ENCODE measurements around the gene XRCC5. TPM values are rescaled to one million over a fixed set of nuclear protein-coding genes. Genes with fewer than 3 reads are reported as not detected.

The XRCC5 gene
- total RNA-seq, 1 experiment from 2014 or later, result 424 TPM

DNA sequence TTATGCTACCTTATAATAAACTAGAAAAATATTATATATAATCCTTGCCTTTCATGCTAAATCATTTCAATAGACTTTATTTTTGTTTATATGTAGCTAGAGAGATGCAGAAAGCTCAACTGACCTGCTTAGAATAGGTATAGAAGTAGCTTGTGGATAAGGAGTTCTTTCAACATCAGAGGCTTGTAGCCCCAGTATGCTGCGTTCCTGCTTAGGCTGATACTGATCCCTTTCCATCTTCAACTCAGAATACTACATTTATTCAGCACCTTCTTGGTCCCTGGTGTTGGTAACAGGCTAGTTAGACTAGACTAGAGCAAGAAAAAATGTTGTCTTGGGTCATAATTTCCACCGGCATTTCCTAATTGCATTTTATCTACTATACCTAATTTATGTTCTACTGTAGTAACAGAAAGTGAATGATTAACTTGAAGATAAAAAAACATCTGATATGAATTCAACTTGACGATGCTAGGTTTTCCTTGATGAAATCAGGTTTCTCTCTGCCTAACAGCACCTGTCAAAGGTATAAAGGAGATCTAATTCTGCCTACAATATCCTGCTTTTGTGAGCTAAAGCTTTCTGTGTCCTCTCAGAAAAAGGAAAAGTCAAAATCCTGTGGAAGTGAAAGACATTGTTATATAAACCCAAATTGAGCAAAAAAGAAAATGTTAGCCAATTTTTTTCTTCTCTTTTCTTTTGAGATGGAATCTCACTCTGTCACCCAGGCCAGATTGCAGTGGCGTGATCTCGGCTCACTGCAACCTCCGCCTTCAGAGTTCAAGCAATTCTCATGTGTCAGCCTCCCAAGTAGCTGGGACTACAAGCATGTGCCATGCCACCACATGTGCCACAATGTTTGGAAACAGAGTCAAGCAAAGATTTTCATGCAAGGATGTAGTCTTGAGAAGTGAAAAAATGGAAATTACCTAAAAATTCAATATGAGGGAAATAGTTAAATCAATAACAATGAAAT is 33.4 kb upstream of the XRCC5 start:
- no peak overlapping the region for H3K4me2 ChIP-seq (ENCODE audit: low read length)
- no peak for DNase-seq (ENCODE audit: low read depth, low spot score)
- no TSS peak for BruUV-seq (replicated peaks)
- no peaks in the 10 kb centered on the region for H3K9me3 ChIP-seq (ENCODE audit: control insufficient read depth in 1 of 2, insufficient read depth in 1 of 2, low read depth in 1 of 2, low read length in 2 of 2)
- no peaks in the 10 kb centered on the region for H3K27me3 ChIP-seq (ENCODE audit: insufficient read depth, low read length)
- POLR2A ChIA-PET, result no interaction called here
- no peaks in the 10 kb centered on the region; the same call in 1 of the 2 replicates for H3K79me2 ChIP-seq (ENCODE audit: insufficient read depth, low read length)
- H3K9ac ChIP-seq (ENCODE audit: low read length), result no peak overlapping the region
- no peak for ATAC-seq
- intact Hi-C loops (cut with micrococcal nuclease), result no loop called here
- no peak overlapping the region for H2AFZ ChIP-seq (ENCODE audit: low read depth, low read length, poor library complexity, severe bottlenecking)
- H3K27ac ChIP-seq (ENCODE audit: low read depth, low read length), result no peak overlapping the region
- peaks cover 0 to 10% of the 10 kb centered on the region in 2 experiments; a peak in 2 of 4 replicates for H3K4me1 ChIP-seq (ENCODE audit: control insufficient read depth in 1 of 2, insufficient read depth in 2 of 2, low read length in 2 of 2)
- H4K20me1 ChIP-seq (ENCODE audit: insufficient read depth), result no peaks in the 10 kb centered on the region
- no peaks in the 10 kb centered on the region for H3K9me2 ChIP-seq (ENCODE audit: insufficient read depth)
- H3K36me3 ChIP-seq (ENCODE audit: control insufficient read depth in 1 of 2, insufficient read depth in 2 of 2, low read length in 2 of 2), result no peaks in the 10 kb centered on the region
- TF ChIP-seq, protein P1, sequence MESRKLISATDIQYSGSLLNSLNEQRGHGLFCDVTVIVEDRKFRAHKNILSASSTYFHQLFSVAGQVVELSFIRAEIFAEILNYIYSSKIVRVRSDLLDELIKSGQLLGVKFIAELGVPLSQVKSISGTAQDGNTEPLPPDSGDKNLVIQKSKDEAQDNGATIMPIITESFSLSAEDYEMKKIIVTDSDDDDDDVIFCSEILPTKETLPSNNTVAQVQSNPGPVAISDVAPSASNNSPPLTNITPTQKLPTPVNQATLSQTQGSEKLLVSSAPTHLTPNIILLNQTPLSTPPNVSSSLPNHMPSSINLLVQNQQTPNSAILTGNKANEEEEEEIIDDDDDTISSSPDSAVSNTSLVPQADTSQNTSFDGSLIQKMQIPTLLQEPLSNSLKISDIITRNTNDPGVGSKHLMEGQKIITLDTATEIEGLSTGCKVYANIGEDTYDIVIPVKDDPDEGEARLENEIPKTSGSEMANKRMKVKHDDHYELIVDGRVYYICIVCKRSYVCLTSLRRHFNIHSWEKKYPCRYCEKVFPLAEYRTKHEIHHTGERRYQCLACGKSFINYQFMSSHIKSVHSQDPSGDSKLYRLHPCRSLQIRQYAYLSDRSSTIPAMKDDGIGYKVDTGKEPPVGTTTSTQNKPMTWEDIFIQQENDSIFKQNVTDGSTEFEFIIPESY (IDR thresholded peaks at IDR 0.05; ENCODE audit: extremely low read depth, insufficient replicate concordance, low read length), result no peak
- TF ChIP-seq TCF7L2 (IDR thresholded peaks at IDR 0.05; ENCODE audit: borderline replicate concordance, extremely low read depth, insufficient read depth, insufficient read length) (no peak), ZNF274 (IDR thresholded peaks at IDR 0.05; ENCODE audit: low read depth, low read length) (no peak), RAD21 (IDR thresholded peaks at IDR 0.05; ENCODE audit: low read depth) (no peak), SRF (IDR thresholded peaks at IDR 0.05; ENCODE audit: low read depth) (no peak), ELF1 (IDR thresholded peaks at IDR 0.05; ENCODE audit: borderline replicate concordance, low read depth) (no peak), EGR1 (IDR thresholded peaks at IDR 0.05; ENCODE audit: low read depth) (no peak), SIN3A (IDR thresholded peaks at IDR 0.05; ENCODE audit: low read depth) (no peak), POLR2A (IDR thresholded peaks at IDR 0.05; ENCODE audit: borderline replicate concordance, extremely low read depth, insufficient read depth, insufficient read length) (no peak), CBX3 (IDR thresholded peaks at IDR 0.05; ENCODE audit: low read depth) (no peak), YY1 (IDR thresholded peaks at IDR 0.05; ENCODE audit: extremely low read depth, insufficient replicate concordance, low read depth, low read length) (no peak), EZH2phosphoT487 (IDR thresholded peaks at IDR 0.05; ENCODE audit: borderline replicate concordance) (no peak), ZFX (IDR thresholded peaks at IDR 0.05) (no peak), FOSL1 (IDR thresholded peaks at IDR 0.05; ENCODE audit: low read depth) (no peak), JUND (IDR thresholded peaks at IDR 0.05) (no peak)
- TF ChIP-seq, protein P2, sequence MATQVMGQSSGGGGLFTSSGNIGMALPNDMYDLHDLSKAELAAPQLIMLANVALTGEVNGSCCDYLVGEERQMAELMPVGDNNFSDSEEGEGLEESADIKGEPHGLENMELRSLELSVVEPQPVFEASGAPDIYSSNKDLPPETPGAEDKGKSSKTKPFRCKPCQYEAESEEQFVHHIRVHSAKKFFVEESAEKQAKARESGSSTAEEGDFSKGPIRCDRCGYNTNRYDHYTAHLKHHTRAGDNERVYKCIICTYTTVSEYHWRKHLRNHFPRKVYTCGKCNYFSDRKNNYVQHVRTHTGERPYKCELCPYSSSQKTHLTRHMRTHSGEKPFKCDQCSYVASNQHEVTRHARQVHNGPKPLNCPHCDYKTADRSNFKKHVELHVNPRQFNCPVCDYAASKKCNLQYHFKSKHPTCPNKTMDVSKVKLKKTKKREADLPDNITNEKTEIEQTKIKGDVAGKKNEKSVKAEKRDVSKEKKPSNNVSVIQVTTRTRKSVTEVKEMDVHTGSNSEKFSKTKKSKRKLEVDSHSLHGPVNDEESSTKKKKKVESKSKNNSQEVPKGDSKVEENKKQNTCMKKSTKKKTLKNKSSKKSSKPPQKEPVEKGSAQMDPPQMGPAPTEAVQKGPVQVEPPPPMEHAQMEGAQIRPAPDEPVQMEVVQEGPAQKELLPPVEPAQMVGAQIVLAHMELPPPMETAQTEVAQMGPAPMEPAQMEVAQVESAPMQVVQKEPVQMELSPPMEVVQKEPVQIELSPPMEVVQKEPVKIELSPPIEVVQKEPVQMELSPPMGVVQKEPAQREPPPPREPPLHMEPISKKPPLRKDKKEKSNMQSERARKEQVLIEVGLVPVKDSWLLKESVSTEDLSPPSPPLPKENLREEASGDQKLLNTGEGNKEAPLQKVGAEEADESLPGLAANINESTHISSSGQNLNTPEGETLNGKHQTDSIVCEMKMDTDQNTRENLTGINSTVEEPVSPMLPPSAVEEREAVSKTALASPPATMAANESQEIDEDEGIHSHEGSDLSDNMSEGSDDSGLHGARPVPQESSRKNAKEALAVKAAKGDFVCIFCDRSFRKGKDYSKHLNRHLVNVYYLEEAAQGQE (IDR thresholded peaks at IDR 0.05; ENCODE audit: low read depth), result no peak
- TF ChIP-seq, protein P3, sequence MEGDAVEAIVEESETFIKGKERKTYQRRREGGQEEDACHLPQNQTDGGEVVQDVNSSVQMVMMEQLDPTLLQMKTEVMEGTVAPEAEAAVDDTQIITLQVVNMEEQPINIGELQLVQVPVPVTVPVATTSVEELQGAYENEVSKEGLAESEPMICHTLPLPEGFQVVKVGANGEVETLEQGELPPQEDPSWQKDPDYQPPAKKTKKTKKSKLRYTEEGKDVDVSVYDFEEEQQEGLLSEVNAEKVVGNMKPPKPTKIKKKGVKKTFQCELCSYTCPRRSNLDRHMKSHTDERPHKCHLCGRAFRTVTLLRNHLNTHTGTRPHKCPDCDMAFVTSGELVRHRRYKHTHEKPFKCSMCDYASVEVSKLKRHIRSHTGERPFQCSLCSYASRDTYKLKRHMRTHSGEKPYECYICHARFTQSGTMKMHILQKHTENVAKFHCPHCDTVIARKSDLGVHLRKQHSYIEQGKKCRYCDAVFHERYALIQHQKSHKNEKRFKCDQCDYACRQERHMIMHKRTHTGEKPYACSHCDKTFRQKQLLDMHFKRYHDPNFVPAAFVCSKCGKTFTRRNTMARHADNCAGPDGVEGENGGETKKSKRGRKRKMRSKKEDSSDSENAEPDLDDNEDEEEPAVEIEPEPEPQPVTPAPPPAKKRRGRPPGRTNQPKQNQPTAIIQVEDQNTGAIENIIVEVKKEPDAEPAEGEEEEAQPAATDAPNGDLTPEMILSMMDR (IDR thresholded peaks at IDR 0.05 in 2 of 3, conservative IDR thresholded peaks at IDR 0.05 in 1 of 3; ENCODE audit: borderline replicate concordance in 1 of 3, insufficient read depth in 1 of 3, low read depth in 2 of 3, low read length in 2 of 3), result no peak
- RAD21 ChIA-PET (ENCODE audit: low non-redundant PET in 1 of 2, low total read pairs in 2 of 2, uncharacterized antibody in 2 of 2, unreplicated experiment in 2 of 2), result no interaction called here
- CTCF ChIA-PET, result no interaction called here
- H3K4me3 ChIP-seq (replicated peaks in 1 of 2; ENCODE audit: low read depth in 1 of 2, low read length in 2 of 2), result no peak overlapping the region

Measured in HCT116 (cell line).